GM23338 (cell line): ENCODE data around the gene WBP1. TPM values are rescaled to one million over a fixed set of nuclear protein-coding genes. Genes with fewer than 3 reads are reported as not detected.

Experiments used
- ATAC-seq: fragments of 200-7000 bp; cut with Tn5 transposase; 3 replicates; pipeline ENCODE4 v1.9.1; 2020
- DNase-seq: peaks from one replicate; pipeline ENCODE4 v3.0.0-alpha.2; 2015; ENCODE audit warnings: low spot score
- H2AFZ ChIP-seq: fragments of 200-600 bp; sonication (generic); 2 replicates; pipeline ENCODE4 v1.8.0; 2016; ENCODE audit warnings: antibody characterized with exemption, mild to moderate bottlenecking, moderate library complexity
- H3F3A ChIP-seq: fragments of 200-600 bp; sonication (generic); replicated peaks from 2 replicates; pipeline ENCODE4 v1.8.0; 2017; ENCODE audit warnings: antibody characterized with exemption, mixed run types, low read depth
- H3K27ac ChIP-seq: fragments of 200-600 bp; sonication (generic); 2 replicates; pipeline ENCODE4 v1.6.1; 2016; ENCODE audit warnings: low read depth
- H3K27me3 ChIP-seq: fragments of 200-600 bp; sonication (generic); 2 replicates; pipeline ENCODE4 v1.8.0; 2016; ENCODE audit warnings: mild to moderate bottlenecking, mixed run types, moderate library complexity; ENCODE audit not compliant: insufficient read depth
- H3K36me3 ChIP-seq: fragments of 200-600 bp; sonication (generic); 2 replicates; pipeline ENCODE4 v1.8.0; 2016; ENCODE audit warnings: mild to moderate bottlenecking; ENCODE audit not compliant: insufficient read depth
- H3K4me1 ChIP-seq: fragments of 200-600 bp; sonication (generic); 2 replicates; pipeline ENCODE4 v1.8.0; 2016; ENCODE audit warnings: mild to moderate bottlenecking, moderate library complexity; ENCODE audit not compliant: insufficient read depth
- H3K4me2 ChIP-seq: fragments of 200-600 bp; sonication (generic); 2 replicates; pipeline ENCODE4 v1.7.1; 2017; ENCODE audit warnings: mixed run types
- H3K4me3 ChIP-seq: fragments of 200-600 bp; sonication (generic); 2 replicates; pipeline ENCODE4 v1.6.1; 2016; ENCODE audit warnings: mixed run types
- H3K79me2 ChIP-seq: fragments of 200-600 bp; sonication (generic); replicated peaks from 2 replicates; pipeline ENCODE4 v1.8.0; 2017; ENCODE audit warnings: mild to moderate bottlenecking; ENCODE audit not compliant: insufficient read depth
- H3K9me2 ChIP-seq: fragments of 200-600 bp; sonication (generic); 2 replicates; pipeline ENCODE4 v1.8.0; 2017; ENCODE audit not compliant: insufficient read depth
- H4K20me1 ChIP-seq: fragments of 200-600 bp; sonication (generic); replicated peaks from 2 replicates; pipeline ENCODE4 v1.8.0; 2017; ENCODE audit warnings: mild to moderate bottlenecking; ENCODE audit not compliant: insufficient read depth
- H3K27ac Mint-ChIP-seq: 2 replicates; pipeline ENCODE4 v1.8.0; 2020; ENCODE audit warnings: inconsistent platforms, mild to moderate bottlenecking, moderate library complexity, mixed read lengths
- H3K27me3 Mint-ChIP-seq: 3 replicates; pipeline ENCODE4 v1.8.0; 2022; ENCODE audit warnings: low read depth, mild to moderate bottlenecking, moderate library complexity, mixed read lengths, inconsistent platforms; ENCODE audit not compliant: insufficient read depth, poor library complexity
- H3K36me3 Mint-ChIP-seq: 3 replicates; pipeline ENCODE4 v1.8.0; 2021; ENCODE audit warnings: low read depth, mild to moderate bottlenecking, inconsistent platforms, moderate library complexity, mixed read lengths
- H3K4me1 Mint-ChIP-seq: 3 replicates; pipeline ENCODE4 v1.8.0; 2020; ENCODE audit warnings: mild to moderate bottlenecking, inconsistent platforms, mixed read lengths
- H3K4me3 Mint-ChIP-seq: 3 replicates; pipeline ENCODE4 v1.8.0; 2021; ENCODE audit warnings: moderate library complexity, mild to moderate bottlenecking, inconsistent platforms, mixed read lengths
- H3K9me3 Mint-ChIP-seq: 3 replicates; pipeline ENCODE4 v1.8.0; 2020; ENCODE audit warnings: moderate library complexity, mild to moderate bottlenecking, inconsistent platforms, mixed read lengths
- CREB1 ChIP-seq: fragments of 250-450 bp; sonication (Bioruptor Pico); IDR thresholded peaks from 2 replicates; pipeline ENCODE4 v1.5.0; 2020; ENCODE audit warnings: low read depth, mild to moderate bottlenecking, moderate library complexity
- CTCF ChIP-seq, 2 experiments: fragments of 200-600 bp in 1 of 2; sonication (generic) in 1 of 2; conservative IDR thresholded peaks; 2 replicates each; pipeline versions ENCODE4 v1.5.1 to v1.6.1; 2016 to 2017; ENCODE audit warnings: antibody characterized with exemption in 2 of 2, low read depth in 2 of 2, mild to moderate bottlenecking in 2 of 2, moderate library complexity in 1 of 2
- ETS1 ChIP-seq: IDR thresholded peaks from 2 replicates; pipeline ENCODE4 v1.6.1; 2016; ENCODE audit warnings: antibody characterized with exemption
- EZH2phosphoT487 ChIP-seq: fragments of 200-600 bp; sonication (generic); IDR thresholded peaks from one replicate; pipeline ENCODE4 v1.8.1; 2018; ENCODE audit warnings: antibody characterized with exemption; ENCODE audit not compliant: unreplicated experiment
- JUNB ChIP-seq: IDR thresholded peaks from one replicate; pipeline ENCODE4 v1.6.1; 2016; ENCODE audit warnings: antibody characterized with exemption; ENCODE audit not compliant: unreplicated experiment
- NANOG ChIP-seq: IDR thresholded peaks from 2 replicates; pipeline ENCODE4 v1.6.1; 2016; ENCODE audit warnings: antibody characterized with exemption, borderline replicate concordance
- REST ChIP-seq: IDR thresholded peaks from one replicate; pipeline ENCODE4 v1.6.1; 2018; ENCODE audit warnings: antibody characterized with exemption; ENCODE audit not compliant: unreplicated experiment
- STAT1 ChIP-seq: IDR thresholded peaks from one replicate; pipeline ENCODE4 v1.6.1; 2016; ENCODE audit warnings: antibody characterized with exemption; ENCODE audit not compliant: unreplicated experiment
- ZNF114 ChIP-seq: fragments of 250-450 bp; sonication (Bioruptor Pico); IDR thresholded peaks from 2 replicates; pipeline ENCODE4 v1.5.0; 2020; ENCODE audit warnings: mild to moderate bottlenecking, moderate library complexity
- ZNF331 ChIP-seq: fragments of 250-450 bp; sonication (Bioruptor Pico); IDR thresholded peaks from 2 replicates; pipeline ENCODE4 v1.5.0; 2020; ENCODE audit warnings: low read depth, mild to moderate bottlenecking, moderate library complexity
- polyA plus RNA-seq: library from polyadenylated mRNA; unstranded; fragments of >200 nt; fragmentation: Nextera tagmentation; extraction: Ambion mirVana; gene quantifications from 2 replicates; pipeline ENCODE4 v1.2.1, GENCODE V29; 2016
- total RNA-seq: library from RNA; depleted of rRNA; stranded (reverse); fragments of >200 nt; shearing (Covaris generic); gene quantifications from 2 replicates; pipeline ENCODE4 v1.2.3, GENCODE V29; 2014

Gene WBP1
- total and polyA plus RNA-seq, 2 experiments from 2014 or later: 53.0 to 64.4 TPM

GRCh38 chr2:74427551-74427950 is 30.7 kb upstream of the WBP1 start (continued):
- TF ChIP-seq CREB1 (CRISPR knock-in tag) (no peak), NANOG (no peak), CTCF (conservative IDR thresholded peaks at IDR 0.05; ENCODE audit: low read depth in 2 of 2) (no peak)

GRCh38 chr2:74428675-74429074 is 29.6 kb upstream of the WBP1 start:
- 0 out of 2 replicates have a peak, but pooled peaks cover 10% of the 10 kb centered on the region for H3F3A ChIP-seq
- no peak overlapping the region for H3K4me3 ChIP-seq
- H2AFZ ChIP-seq: no peak overlapping the region
- no peaks in the 10 kb centered on the region for H3K27me3 ChIP-seq
- peaks cover 8% of the 10 kb centered on the region; the same call in 1 of the 2 replicates for H3K36me3 ChIP-seq
- ATAC-seq (no peak), DNase-seq (no peak)
- Mint-ChIP-seq H3K27ac (no peak overlapping the region), H3K27me3 (peaks cover 11% of the 10 kb centered on the region), H3K4me1 (no peaks in the 10 kb centered on the region), H3K4me3 (no peak overlapping the region), H3K36me3 (peaks cover 75% of the 10 kb centered on the region), H3K9me3 (no peaks in the 10 kb centered on the region)
- no peaks in the 10 kb centered on the region for H3K4me1 ChIP-seq
- no peak overlapping the region for H3K27ac ChIP-seq
- no peak overlapping the region for H3K4me2 ChIP-seq
- peaks cover 5% of the 10 kb centered on the region; the same call in 1 of the 2 replicates for H4K20me1 ChIP-seq
- H3K79me2 ChIP-seq: peaks cover 4% of the 10 kb centered on the region
- H3K9me2 ChIP-seq: no peaks in the 10 kb centered on the region
- no peak for TF ChIP-seq EZH2phosphoT487
- no peak for TF ChIP-seq NANOG
- no peak for TF ChIP-seq ETS1
- TF ChIP-seq REST: no peak
- TF ChIP-seq ZNF114 (CRISPR knock-in tag): no peak
- no peak for TF ChIP-seq CTCF (conservative IDR thresholded peaks at IDR 0.05; ENCODE audit: low read depth in 2 of 2)
- TF ChIP-seq CREB1 (CRISPR knock-in tag): no peak
- no peak for TF ChIP-seq STAT1
- no peak for TF ChIP-seq JUNB
- no peak for TF ChIP-seq ZNF331
